GM21367 (cell line): ENCODE results near the gene TXNRD2.
"Not testable (repeated sequence)": the region's sequence is repeated elsewhere in the genome, so short reads cannot be mapped to it uniquely, and the experiment has no call there.

ENCODE experiments used
- ATAC-seq: cut with Tn5 transposase; IDR thresholded peaks from one replicate; pipeline ENCODE4 v1.9.1; 2021; ENCODE audit not compliant: unreplicated experiment

Gene TXNRD2

DNA sequence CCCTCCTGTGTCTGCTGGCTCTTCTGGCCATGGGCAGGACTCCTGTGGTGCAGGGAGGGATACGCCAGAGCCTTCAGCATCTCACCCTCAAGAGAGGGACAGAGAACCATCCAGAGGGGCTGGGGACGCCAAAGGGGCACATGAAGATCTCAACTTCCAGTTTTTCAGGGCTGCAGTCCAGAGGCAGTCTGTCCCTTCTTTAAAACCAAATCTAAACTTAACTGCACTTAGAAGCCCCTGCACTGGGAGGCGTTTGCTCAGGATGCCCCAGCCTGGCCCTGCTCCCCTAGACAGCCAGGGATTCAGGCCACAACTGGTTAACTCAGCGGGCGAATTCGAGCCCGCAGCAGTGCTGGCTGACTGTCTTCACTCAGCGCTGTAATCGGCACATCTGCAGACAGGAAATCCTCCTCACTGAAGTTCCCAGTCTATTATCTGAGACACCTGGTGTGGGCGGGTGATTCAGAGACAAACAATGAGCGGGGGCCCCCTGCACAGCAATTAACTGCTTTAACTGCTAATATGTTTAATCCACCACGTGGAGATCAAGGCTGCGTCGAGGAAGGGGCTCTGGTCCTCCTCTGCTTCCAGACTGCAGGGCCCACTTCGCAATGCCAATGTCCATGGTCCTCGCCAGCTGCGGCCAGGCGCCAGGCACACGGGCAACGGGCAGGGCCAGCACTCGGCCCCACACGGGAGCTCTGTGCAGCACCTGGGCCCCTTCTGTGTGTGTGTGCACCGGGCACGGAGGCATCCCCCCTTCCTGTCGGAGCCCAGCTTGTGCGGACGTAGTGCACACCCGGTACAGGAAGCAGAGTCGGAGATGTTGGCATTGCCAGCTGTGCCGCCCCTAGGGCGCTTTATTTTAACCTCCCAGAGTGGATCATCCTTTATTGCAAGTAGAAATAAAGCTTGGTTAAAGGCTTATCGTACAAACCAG is 50.0 kb downstream of the TXNRD2 start:
- no peak for ATAC-seq

DNA sequence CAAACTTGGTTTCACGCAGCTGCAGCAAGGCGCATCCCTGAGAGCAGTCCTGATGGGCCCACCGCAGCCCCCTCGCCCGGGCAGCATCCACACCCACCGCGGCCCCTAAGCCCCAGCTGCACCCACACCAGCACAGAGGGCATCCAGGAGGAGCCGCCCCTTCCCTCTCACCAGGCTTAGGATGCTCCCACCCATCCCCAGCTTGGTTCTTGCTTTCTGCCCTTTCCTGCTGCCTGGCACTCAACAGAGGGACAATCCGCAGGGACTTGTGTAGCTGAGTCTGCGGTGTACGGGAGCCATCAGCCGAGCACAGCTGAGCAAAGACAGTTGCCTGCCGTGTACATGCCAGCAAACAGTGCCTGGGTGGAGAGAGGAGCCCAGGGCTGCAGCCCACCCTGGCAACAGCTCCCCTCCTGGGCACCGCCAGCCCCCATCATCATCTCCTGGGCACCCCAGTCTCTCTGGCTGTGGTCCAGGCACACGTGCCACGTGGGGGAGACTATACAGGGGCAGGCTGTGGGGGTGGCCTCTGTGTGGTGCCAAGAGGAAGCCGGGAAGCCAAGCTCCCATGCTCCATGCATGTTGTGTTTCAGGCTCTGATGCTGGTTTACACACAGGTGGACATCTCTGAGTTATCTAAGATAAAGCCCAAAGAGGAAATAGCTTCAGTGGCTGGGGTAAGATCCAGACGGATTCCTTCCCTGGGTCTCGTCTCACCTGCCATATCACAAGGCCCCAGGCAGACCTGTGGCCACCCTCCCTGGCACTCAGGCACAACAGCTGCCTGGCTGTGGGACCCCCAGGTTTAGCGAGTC is 50.9 kb downstream of the TXNRD2 start:
- no peak for ATAC-seq

DNA sequence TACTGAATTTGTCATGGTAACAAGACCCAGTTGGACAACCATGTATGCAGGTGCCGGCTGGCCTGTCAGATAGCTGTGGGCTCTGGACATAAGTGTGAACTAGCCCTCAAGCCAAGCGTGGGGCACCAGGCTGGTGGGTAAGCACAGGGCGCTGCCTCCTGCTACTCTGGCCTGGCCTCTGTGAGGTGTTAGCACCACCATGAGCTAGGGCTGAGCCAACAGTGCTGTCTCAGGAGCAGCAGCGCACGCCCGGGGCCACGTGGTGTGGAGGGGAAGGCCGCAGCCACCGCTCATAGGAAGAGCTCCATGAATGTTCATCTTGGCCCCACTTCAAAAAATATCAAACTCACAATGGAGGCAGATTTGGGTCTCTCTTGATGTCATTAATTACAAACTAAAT is 51.7 kb downstream of the TXNRD2 start:
- ATAC-seq, result no peak

DNA sequence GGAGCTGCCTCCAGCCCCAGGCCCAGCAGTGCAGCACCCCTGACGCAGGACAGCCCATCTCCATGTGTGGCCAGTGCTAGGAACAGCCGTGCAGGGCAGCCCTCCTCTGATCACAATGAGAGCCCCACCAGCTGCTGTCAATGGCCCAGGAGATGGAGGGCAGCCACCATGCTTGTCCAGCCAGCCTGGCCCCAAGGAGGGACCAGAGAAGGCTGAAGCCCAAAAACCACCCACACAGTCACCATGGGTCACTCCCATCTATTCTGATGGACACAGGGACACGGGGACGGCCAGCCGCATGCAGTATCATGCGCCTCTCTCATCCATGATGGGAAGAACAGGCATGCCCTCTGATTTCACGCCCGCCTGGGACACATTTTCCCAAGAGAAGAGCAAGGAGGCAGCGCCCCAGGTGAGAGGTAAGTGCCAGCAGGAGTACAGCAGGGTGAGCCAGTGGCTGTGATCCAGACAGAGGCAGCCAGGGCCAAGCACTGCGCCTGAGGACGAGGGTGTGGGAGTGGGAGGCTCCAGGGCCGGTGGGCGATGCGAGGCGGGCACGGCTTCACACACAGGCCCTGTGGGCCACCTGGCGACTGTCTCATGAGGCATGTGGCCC is 53.4 kb downstream of the TXNRD2 start:
- ATAC-seq, result no peak

DNA sequence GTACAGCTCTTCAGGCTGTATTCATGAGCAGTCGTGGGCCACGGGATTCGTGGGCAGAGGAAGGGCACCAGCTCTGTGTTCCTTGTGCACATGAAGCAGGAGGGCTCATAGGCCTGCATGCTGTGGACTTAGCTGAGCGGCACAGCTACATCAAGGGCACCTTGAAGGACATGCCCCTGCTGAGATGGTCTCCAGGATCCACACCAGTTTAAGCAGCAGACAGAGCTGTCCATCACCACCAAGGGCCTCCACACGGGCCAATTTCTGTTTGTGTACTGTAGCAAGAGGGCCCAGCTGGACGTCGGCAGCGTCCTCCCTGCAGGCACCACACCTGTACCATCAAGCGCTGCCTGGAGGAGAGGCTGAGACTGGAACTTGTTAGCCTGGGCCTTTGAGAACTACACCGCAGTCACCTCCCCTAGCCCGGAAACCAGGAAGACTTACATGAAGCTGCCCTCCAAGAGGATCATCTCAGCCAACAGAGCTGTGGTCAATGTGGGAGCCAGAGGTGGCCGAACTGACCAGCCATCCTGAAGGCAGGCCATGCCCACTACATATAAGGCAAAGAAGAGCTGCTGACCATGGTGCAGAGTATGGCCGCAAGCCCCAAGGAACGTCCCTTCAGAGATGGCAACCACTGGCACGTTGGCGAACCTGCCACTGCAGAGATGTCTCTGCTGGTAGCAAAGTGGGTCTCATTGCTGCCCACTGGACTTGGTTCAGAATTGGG is 54.2 kb downstream of the TXNRD2 start:
- ATAC-seq, result no peak

DNA sequence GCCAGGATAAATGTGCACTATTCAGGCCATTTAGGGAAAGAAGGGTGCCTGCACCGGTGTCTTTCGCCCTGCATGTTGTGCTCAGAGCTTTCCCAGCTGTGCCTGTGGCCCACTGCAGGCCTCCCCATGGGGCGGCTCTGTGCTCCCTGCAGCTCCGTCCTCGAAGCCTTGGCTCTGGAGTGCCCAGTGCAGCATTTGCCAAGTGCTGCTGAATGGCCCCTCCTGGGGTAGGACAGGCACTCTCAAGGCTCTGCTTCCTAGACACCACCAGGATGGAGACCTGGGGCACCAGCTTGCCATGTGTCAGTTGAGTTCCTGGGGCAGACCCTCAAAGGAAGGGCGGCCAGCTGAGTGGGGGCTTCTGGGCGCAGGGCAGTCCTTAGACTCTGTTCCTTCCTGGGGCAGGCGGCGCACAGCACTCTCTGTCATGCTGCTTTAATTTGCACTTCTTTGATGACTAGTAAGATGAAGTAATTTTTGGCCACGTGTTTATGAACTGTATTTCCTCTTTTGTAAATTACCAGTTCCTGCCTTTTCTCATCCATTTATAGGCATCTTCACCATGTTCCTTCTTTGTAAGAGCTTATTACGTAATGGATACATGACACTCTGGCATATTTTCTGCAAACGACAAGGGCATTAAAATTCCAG is 54.9 kb downstream of the TXNRD2 start:
- ATAC-seq, result no peak

DNA sequence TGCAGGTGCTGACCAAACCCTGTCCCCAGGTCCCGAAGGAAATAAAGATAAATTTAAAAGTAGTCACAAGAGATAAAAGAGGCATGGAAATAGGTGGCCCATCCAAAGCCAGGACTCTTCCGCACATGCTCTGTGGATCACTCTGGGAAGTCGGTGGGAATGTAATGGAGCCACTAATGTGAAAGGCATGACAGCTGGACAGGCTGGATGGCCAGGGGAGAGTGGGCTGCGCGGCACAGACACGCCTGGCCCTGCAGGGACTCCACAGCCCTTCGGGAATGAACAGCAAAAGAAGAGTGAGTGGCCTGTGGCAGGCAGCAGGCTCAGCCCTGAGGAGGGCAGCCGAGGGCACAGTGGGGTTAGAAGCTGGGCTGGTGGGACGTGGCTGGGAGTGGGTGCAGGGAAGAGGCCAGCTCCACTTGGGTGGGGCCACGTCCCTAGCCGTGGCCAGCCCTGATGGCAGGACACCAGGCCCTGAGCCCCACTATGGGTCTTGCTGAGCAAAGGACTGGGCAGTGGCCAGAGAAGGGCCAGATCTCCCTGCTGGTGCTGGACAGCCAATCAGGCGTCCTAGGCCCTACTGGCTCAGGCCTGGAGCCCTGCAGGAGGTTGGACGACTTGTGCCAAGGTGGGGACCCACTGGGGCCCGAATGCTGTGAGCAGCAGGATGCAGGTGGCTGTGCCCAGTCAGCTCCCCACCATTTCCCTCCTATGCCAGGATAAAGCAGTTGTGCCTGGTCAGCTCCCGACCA is 55.6 kb downstream of the TXNRD2 start:
- no peak for ATAC-seq

DNA sequence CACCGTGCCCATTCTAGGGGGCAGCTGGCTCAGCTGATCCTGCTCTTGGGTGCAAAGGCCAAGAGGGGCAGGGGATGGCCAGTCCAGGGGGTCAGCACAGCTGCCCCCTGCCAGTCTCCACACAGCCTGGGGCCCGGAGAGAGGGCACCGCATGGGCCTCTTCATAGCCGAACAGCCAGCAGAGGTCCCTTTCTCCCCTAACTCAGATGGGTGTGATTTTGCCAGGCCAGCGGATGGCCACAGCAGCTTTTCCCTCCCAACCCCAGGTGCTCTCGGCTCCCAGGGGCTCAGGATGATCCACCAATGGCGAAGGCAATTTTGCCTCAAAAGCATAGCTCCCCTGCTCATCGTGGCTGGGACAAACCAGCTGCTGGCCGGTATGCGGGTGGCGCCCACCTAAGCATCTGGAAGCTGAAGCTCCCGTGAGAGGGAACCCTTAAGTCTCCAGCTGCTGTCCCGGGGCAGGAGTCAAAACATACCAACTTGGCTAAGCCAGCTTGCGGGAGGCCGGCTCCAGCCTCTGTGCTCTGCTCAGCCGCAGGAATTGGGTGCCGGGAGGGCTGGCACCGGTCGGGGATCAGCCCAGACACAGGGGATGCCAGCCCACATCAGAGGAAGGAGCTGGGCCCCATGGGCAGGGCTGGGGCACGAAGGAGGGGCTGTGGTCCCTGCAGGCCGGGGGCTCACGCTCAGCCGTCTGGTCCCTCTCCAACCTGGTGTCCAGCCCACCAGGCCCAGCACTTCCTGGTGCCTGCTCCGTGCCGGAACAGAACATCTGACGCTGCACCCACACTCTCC is 56.5 kb downstream of the TXNRD2 start:
- no peak for ATAC-seq

DNA sequence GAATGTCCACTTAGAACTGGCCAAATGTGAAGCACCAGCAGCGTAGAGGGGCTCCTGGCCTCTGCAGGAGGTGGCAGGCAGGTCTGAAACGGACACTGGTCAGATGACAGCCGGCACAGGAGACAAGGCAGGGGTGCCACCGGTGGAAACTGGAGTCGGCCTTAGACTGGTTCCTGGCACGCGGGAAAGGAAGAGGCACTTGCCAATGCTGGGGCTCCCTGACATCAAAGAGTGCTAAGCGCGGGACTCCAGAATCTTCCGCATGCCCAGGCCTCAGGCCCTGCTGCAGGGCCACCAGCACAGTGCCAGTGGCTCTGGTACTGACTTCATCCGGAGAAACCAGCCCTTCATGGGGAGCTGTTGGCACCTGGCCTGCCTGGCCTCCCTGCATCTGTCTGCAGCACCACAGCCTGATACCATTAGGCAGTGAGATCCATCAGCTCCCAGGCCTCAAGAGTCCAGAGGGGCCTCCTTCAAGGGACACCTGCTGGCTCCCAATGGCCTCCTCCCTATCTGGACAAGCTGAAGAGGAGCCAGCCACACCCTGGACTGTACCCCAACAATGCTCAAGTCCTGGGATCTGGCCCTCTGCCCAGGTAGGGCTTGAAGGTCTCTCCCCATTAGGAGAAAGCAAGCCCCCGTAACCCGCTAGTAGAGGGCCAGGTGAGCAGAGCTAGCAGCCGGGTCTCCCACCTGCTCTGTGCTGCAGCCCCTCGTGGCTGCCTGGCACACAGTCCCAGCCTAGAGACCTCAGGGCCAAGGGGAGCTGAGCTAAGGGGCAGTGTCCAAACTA is 57.3 kb downstream of the TXNRD2 start:
- no peak for ATAC-seq

DNA sequence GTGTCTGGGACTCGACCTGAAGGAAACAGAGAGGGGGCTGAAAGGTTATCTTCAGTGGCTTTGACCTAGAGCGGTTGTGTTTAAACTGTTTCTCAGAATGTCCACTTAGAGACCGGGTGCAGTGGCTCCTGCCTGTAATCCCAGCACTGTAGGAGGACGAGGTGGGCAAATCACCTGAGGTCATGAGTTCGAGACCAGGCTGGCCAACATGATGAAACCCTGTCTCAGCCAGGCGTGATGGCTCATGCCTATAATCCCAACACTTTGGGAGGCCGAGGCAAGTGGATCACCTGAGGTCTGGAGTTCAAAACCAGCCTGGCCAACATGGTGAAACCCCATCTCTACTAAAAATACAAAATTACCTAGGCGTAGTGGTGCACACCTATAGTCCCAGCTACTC is 58.2 kb downstream of the TXNRD2 start:
- not testable (repeated sequence) for ATAC-seq

DNA sequence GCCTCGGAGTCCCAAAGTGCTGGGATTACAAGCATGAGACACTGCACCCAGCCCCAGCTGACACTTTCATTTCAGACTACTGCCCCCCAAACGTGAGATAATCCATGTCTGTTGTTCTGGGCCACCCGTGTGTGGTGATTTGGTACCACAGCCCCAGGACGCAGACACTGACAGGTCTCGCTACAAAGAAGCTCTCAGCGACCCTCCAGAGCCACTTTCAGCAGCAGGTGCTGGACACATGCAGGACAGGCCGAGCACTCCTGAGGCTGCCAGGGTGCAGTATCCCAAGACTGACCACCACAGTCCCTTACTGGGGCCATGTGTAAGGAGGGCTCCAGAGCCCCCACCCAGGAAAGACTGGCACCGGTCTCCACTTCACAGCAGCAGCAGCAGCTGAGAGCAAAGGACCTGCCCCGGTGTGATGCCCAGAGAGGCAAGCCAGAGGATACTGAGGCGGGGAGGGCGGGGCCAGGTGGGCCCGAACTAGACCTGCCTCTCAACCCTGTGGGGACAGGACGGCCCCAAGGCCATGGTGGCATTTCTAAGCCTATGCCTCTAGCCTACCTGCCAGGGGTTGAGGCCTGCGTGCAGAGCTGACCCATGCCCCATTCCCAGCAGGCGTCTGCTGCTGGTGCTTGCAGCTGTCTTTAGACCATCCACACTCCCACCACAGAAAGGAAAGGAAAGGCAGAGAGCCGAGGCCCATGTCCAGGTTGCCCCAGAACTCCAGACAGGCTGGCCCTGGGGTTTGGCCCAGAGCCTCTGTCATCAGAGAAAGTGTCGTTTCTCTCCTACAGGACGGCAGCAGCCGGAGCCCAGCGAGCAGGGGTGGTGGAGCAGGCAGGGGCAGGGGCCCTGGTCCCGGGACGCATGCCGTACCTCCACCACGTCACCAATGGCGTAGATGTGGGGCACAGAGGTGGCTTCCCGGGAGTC is 58.9 kb downstream of the TXNRD2 start:
- no peak for ATAC-seq

DNA sequence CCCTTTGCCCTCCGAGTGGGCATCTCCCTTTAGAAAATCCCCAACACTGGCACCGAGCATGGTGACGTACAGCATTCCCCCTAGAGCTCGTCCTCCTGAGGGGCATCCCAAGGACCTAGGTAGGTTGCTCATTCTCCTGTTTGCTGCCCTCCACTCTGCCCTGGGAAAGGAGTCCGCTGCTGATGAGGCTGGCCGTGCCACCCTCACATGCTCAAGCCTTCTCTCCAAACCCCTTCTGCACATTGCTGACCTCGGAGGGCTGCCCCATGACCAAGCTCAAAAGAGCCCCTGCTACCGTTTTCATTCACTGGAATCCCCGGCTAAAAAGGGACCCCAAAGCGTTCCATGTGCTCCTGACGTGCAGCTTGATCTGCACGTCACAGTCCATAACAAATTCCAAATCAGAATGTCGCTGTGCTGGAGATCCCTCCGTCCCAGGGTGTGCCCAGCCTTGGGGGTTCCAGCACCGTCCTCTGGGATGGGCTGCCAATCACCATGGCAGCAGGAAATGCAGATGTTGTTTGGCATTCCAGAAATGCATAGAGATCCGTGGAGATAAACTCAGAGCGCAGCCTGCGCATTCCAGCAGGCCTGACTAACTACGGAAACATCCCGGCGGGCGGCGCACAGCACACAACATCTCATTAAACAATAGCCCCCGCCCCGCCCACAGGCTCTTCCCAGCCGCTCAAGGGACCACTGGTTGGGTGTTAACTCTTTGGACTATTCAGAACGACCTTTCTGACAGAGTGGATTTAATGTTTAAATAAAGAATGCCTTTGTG is 60.6 kb downstream of the TXNRD2 start:
- ATAC-seq, result no peak

DNA sequence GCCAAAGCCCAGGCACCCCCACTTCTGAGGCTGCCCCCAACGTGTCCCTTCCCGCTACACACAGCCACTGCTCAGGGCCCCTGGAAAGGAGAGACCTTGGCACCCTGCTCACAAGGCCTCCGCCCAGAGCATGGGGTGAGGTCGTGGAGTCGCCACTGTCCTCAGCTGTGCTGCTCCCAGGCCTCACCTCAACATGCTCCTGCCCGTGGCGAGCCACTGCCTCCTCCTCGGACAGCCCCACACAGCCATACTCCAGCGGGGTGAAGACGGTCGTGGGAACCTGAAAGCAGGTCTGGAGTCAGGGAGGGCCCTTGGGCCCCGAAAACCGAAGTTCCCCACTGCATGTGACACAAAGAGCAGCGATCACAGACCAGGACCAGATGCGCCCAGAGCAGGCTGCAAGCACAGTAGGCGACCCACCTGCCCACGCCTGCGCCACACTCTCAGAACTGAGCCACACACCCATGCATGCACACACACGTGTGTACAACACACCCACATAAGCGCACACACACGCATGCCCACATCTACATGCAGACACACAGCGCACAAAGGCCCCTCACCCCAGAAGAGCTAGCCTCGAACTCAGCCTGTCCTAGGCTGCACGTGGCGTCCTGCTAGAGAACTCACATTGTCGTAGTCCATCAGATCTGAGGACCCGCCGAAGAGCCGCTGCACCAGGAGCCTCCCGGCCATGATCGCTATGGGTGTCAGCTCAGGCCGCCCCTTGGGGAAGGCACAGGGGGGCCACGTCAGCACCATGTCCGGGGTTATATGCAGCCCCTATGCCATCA is 61.4 kb downstream of the TXNRD2 start:
- ATAC-seq, result no peak

DNA sequence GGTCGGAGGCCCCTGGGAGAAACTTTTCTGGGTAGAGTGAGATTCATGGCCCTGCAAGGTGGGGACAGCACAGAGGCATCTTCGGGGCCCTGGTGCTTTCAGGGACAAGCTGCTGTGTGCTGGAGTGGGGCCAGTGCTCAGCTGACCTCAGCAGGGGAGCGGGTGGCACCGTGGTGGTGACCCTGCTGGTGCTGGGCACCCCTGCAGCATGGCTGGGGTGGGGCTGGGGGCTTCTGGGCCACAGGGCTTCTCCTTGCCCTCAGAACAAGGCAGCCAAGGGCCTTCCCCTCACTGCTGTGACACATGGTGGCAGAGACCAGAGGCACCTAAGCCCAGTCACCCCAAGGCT is 62.0 kb downstream of the TXNRD2 start:
- no peak for ATAC-seq

DNA sequence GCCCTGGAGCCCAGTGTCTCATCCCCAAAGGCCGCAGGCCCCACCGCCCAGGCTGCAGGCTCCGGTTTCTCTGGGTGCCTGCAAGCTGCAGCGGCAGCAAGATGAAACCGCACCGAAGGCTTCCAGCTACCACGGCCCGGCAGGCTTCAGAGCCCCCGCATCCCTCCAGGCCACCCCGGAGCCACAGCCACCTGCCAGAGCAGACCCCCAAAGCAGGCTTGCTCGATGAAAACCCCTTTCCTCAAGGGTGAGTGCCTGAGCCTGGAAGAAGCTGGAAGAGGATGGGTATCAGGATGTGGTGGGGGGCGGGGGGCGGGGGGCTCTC is 62.4 kb downstream of the TXNRD2 start:
- ATAC-seq, result no peak
